Mesendoderm (in vitro differentiated cells): ENCODE results near the gene OR10A2.
"Not testable (repeated sequence)": the region's sequence is repeated elsewhere in the genome, so short reads cannot be mapped to it uniquely, and the experiment has no call there.

ENCODE experiments used
- DNase-seq: peaks from one replicate; pipeline ENCODE4 v3.0.0; 2013
- H2AK5ac ChIP-seq: 2 replicates; pipeline ENCODE4 v1.6.1; 2013; ENCODE audit warnings: low read length, inconsistent platforms
- H2BK120ac ChIP-seq: 2 replicates; pipeline ENCODE4 v1.6.1; 2013; ENCODE audit warnings: low read depth, mild to moderate bottlenecking, low read length, moderate library complexity, mixed read lengths
- H2BK15ac ChIP-seq: replicated peaks from 2 replicates; pipeline ENCODE4 v1.6.1; 2013; ENCODE audit warnings: low read depth, mild to moderate bottlenecking, moderate library complexity
- H2BK5ac ChIP-seq: 2 replicates; pipeline ENCODE4 v1.6.1; 2013; ENCODE audit warnings: low read length, inconsistent platforms
- H3K18ac ChIP-seq: 2 replicates; pipeline ENCODE4 v1.6.1; 2013; ENCODE audit warnings: mild to moderate bottlenecking, low read length, mixed read lengths
- H3K23ac ChIP-seq: one replicate; pipeline ENCODE4 v1.6.1; 2013; ENCODE audit warnings: low read length
- H3K27ac ChIP-seq: 2 replicates; pipeline ENCODE4 v1.5.1; 2013; ENCODE audit warnings: low read depth, mild to moderate bottlenecking, inconsistent platforms, low read length, moderate library complexity
- H3K27me3 ChIP-seq: 2 replicates; pipeline ENCODE4 v1.6.1; 2013; ENCODE audit warnings: low read length, control low read depth, mild to moderate bottlenecking, inconsistent platforms; ENCODE audit not compliant: insufficient read depth, poor library complexity
- H3K36me3 ChIP-seq: 2 replicates; pipeline ENCODE4 v1.6.1; 2013; ENCODE audit warnings: low read length, inconsistent platforms; ENCODE audit not compliant: control insufficient read depth, insufficient read depth
- H3K4ac ChIP-seq: one replicate; pipeline ENCODE4 v1.6.1; 2013; ENCODE audit warnings: low read depth, mild to moderate bottlenecking, low read length, moderate library complexity
- H3K4me1 ChIP-seq: 2 replicates; pipeline ENCODE4 v1.6.1; 2013; ENCODE audit warnings: low read depth, low read length, inconsistent platforms; ENCODE audit not compliant: control insufficient read depth
- H3K4me2 ChIP-seq: 2 replicates; pipeline ENCODE4 v1.6.1; 2013; ENCODE audit warnings: low read length
- H3K4me3 ChIP-seq: 2 replicates; pipeline ENCODE4 v1.5.1; 2013; ENCODE audit warnings: mild to moderate bottlenecking, low read length
- H3K56ac ChIP-seq: one replicate; pipeline ENCODE4 v1.6.1; 2013; ENCODE audit warnings: low read length
- H3K79me1 ChIP-seq: 2 replicates; pipeline ENCODE4 v1.6.1; 2013; ENCODE audit warnings: low read length, inconsistent platforms
- H3K79me2 ChIP-seq: 2 replicates; pipeline ENCODE4 v1.6.1; 2013; ENCODE audit warnings: mild to moderate bottlenecking, low read length; ENCODE audit not compliant: control insufficient read depth, insufficient read depth
- H3K9ac ChIP-seq: 2 replicates; pipeline ENCODE4 v1.6.1; 2013; ENCODE audit warnings: low read length, inconsistent platforms
- H4K5ac ChIP-seq: one replicate; pipeline ENCODE4 v1.6.1; 2013; ENCODE audit warnings: low read length
- H4K8ac ChIP-seq: one replicate; pipeline ENCODE4 v1.6.1; 2013; ENCODE audit warnings: low read depth, mild to moderate bottlenecking, control low read depth, low read length, moderate library complexity
- WGBS: extraction: QIAGEN DNeasy Blood & Tissue Kit; methylation state at CpG from one replicate; pipeline ENCODE4 v1.1.7; 2013; ENCODE audit warnings: low lambda C conversion rate, missing lambda C conversion rate; ENCODE audit not compliant: insufficient coverage; ENCODE audit errors: extremely low coverage; 5-methylcytosine and 5-hydroxymethylcytosine counted together

OR10A2 gene

GRCh38 chr11:6845383-6845782, 17.5 kb upstream of the OR10A2 start, which contains the start of gene OR10A5:
OR10A5 (plus strand) TSS chr11:6845683; CDS start chr11:6845683, 0 bp downstream.
- 100% methylated on average over 1 of the region's 3 CpGs for WGBS

GRCh38 chr11:6850526-6850925, 12.3 kb upstream of the OR10A2 start:
- no peak for DNase-seq
- H3K79me1 ChIP-seq = no peaks in the 10 kb centered on the region
- H3K56ac ChIP-seq = no peak overlapping the region
- H4K5ac ChIP-seq = no peak overlapping the region
- no CpG with 5 or more reads among the region's 2 CpGs for WGBS
- H3K18ac ChIP-seq = no peak overlapping the region
- no peaks in the 10 kb centered on the region for H3K27me3 ChIP-seq
- no peaks in the 10 kb centered on the region for H3K79me2 ChIP-seq
- H3K4me3 ChIP-seq = no peak overlapping the region
- no peak overlapping the region for H2AK5ac ChIP-seq
- no peaks in the 10 kb centered on the region for H3K36me3 ChIP-seq
- H2BK15ac ChIP-seq = no peak overlapping the region
- H2BK5ac ChIP-seq = no peak overlapping the region
- H3K4me2 ChIP-seq = no peak overlapping the region
- H4K8ac ChIP-seq = no peak overlapping the region
- H3K27ac ChIP-seq = no peak overlapping the region
- H3K4ac ChIP-seq = no peak overlapping the region
- H3K4me1 ChIP-seq = no peaks in the 10 kb centered on the region
- no peak overlapping the region for H2BK120ac ChIP-seq
- H3K9ac ChIP-seq = no peak overlapping the region
- H3K23ac ChIP-seq = no peak overlapping the region

More at GRCh38 chr11:6845383-6845782, 17.5 kb upstream of the OR10A2 start, which contains the start of gene OR10A5:
- Histone ChIP-seq H4K8ac (no peak within 1 kb of the TSS), H3K79me2 (no peaks in the 10 kb centered on the region), H3K4ac (no peak within 1 kb of the TSS), H2BK120ac (no peak within 1 kb of the TSS), H2BK15ac (no peak within 1 kb of the TSS), H3K36me3 (no peaks in the 10 kb centered on the region), H3K23ac (no peak within 1 kb of the TSS), H3K18ac (no peak within 1 kb of the TSS), H2AK5ac (no peak within 1 kb of the TSS), H3K4me2 (no peak within 1 kb of the TSS), H3K4me3 (no peak within 1 kb of the TSS), H3K27ac (no peak within 1 kb of the TSS), H2BK5ac (no peak within 1 kb of the TSS), H4K5ac (no peak within 1 kb of the TSS), H3K4me1 (no peaks in the 10 kb centered on the region), H3K9ac (no peak within 1 kb of the TSS), H3K56ac (no peak within 1 kb of the TSS), H3K27me3 (no peaks in the 10 kb centered on the region), H3K79me1 (no peaks in the 10 kb centered on the region)
- DNase-seq = no peak

- WGBS = no CpG with 5 or more reads among the region's 6 CpGs
- H3K27ac ChIP-seq, H2BK15ac ChIP-seq, H3K4ac ChIP-seq, H3K4me1 ChIP-seq, H4K8ac ChIP-seq, DNase-seq, H3K79me1 ChIP-seq, H3K18ac ChIP-seq, H2BK120ac ChIP-seq, H3K36me3 ChIP-seq, H2BK5ac ChIP-seq, H3K79me2 ChIP-seq, H4K5ac ChIP-seq, H3K56ac ChIP-seq, H3K4me2 ChIP-seq, H3K27me3 ChIP-seq, H2AK5ac ChIP-seq, H3K23ac ChIP-seq, H3K9ac ChIP-seq, H3K4me3 ChIP-seq: not testable (repeated sequence)
Measured at GRCh38 chr11:6854801-6855200, 8.1 kb upstream of the OR10A2 start.

- H3K27ac ChIP-seq = no peak overlapping the region
- no peak overlapping the region for H3K18ac ChIP-seq
- H3K56ac ChIP-seq = no peak overlapping the region
- no peak overlapping the region for H3K4me2 ChIP-seq
- no peaks in the 10 kb centered on the region for H3K4me1 ChIP-seq
- no peak overlapping the region for H2BK5ac ChIP-seq
- H4K8ac ChIP-seq = no peak overlapping the region
- H3K4me3 ChIP-seq = no peak overlapping the region
- no peaks in the 10 kb centered on the region for H3K27me3 ChIP-seq
- H3K4ac ChIP-seq = no peak overlapping the region
- no peak overlapping the region for H3K9ac ChIP-seq
- peak; percentile 13 for DNase-seq
- H2BK120ac ChIP-seq = no peak overlapping the region
- H3K79me2 ChIP-seq = no peaks in the 10 kb centered on the region
- WGBS = no CpG with 5 or more reads among the region's 1 CpG
- no peak overlapping the region for H2AK5ac ChIP-seq
- no peak overlapping the region for H4K5ac ChIP-seq
- H2BK15ac ChIP-seq = no peak overlapping the region
- H3K36me3 ChIP-seq = no peaks in the 10 kb centered on the region
- H3K79me1 ChIP-seq = no peaks in the 10 kb centered on the region
- H3K23ac ChIP-seq = no peak overlapping the region
Measured at GRCh38 chr11:6855971-6856541, 6.8 kb upstream of the OR10A2 start.

DNA sequence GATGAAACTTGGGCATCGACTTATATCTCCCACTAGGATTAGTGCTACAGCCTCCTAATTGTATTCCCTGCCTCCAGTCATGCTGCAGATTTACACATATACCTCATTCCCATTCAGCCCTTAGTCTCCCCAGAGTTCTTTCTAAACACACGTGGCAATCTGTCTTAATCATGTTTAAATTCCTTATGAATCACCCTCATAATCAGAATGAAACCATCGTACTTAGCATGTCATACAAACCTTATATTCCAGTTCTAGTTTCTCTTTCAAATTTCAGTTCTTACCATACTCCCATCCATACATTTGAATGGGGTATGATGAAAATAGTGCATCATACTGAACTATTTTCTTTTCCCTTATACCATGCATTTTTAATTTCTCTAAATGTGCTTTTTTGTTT, 6.0 kb upstream of the OR10A2 start:
- no CpG with 5 or more reads among the region's 3 CpGs for WGBS

GRCh38 chr11:6864438-6864837, 1.6 kb downstream of the OR10A2 start:
- no CpG with 5 or more reads among the region's 1 CpG for WGBS
- H3K18ac ChIP-seq = no peak overlapping the region
- H3K27me3 ChIP-seq = no peaks in the 10 kb centered on the region
- H3K27ac ChIP-seq = no peak overlapping the region
- H2BK15ac ChIP-seq = no peak overlapping the region
- H3K4me3 ChIP-seq = no peak overlapping the region
- no peak overlapping the region for H2BK120ac ChIP-seq
- no peaks in the 10 kb centered on the region for H3K79me1 ChIP-seq
- no peaks in the 10 kb centered on the region for H3K79me2 ChIP-seq
- H3K4me2 ChIP-seq = no peak overlapping the region
- no peak overlapping the region for H3K9ac ChIP-seq
- no peak overlapping the region for H4K5ac ChIP-seq
- H3K4ac ChIP-seq = no peak overlapping the region
- H3K36me3 ChIP-seq = no peaks in the 10 kb centered on the region
- no peak overlapping the region for H3K56ac ChIP-seq
- H4K8ac ChIP-seq = no peak overlapping the region
- H2BK5ac ChIP-seq = no peak overlapping the region
- H3K4me1 ChIP-seq = no peaks in the 10 kb centered on the region
- no peak overlapping the region for H3K23ac ChIP-seq
- no peak overlapping the region for H2AK5ac ChIP-seq
- DNase-seq = no peak

More for the DNA sequence above, 6.0 kb upstream of the OR10A2 start:
- Histone ChIP-seq H3K4me2 (no peak overlapping the region), H3K18ac (no peak overlapping the region), H2BK15ac (no peak overlapping the region), H3K4me1 (no peaks in the 10 kb centered on the region), H2AK5ac (no peak overlapping the region), H3K4me3 (no peak overlapping the region), H3K79me1 (no peaks in the 10 kb centered on the region), H3K56ac (no peak overlapping the region), H3K27ac (no peak overlapping the region), H4K5ac (no peak overlapping the region), H2BK5ac (no peak overlapping the region), H3K79me2 (no peaks in the 10 kb centered on the region), H3K27me3 (no peaks in the 10 kb centered on the region), H4K8ac (no peak overlapping the region), H3K9ac (no peak overlapping the region), H3K4ac (no peak overlapping the region), H2BK120ac (no peak overlapping the region), H3K36me3 (no peaks in the 10 kb centered on the region), H3K23ac (no peak overlapping the region)
- no peak for DNase-seq
